ENCODE measurements around the gene ARFIP2. TPM values are rescaled to one million over a fixed set of nuclear protein-coding genes. Genes with fewer than 3 reads are reported as not detected.
A peak's percentile ranks its signal among the peaks of the same experiment; 100 is the strongest.

The ARFIP2 gene
- total RNA-seq, 3 donors from 2014 or later (not counting 1 experiment from before 2014, with no cell fraction given): 44.7 to 62.3 (median 51.4) TPM

- Histone ChIP-seq H3K27me3 (ENCODE audit: control insufficient read depth, insufficient read depth, low read length) (no peaks in the 10 kb centered on the region), H3K27ac (ENCODE audit: low read length) (no peak overlapping the region), H3K9me3 (ENCODE audit: control insufficient read depth, insufficient read depth, low read length) (no peaks in the 10 kb centered on the region), H3K4me1 (ENCODE audit: control insufficient read depth, insufficient read depth, low read length) (no peaks in the 10 kb centered on the region), H3K36me3 (ENCODE audit: control insufficient read depth, insufficient read depth, low read length) (peaks cover 37% of the 10 kb centered on the region), H3K4me3 (ENCODE audit: low read length) (no peak overlapping the region)
- Mint-ChIP-seq H3K4me1 (no peaks in the 10 kb centered on the region), H3K4me3 (no peak overlapping the region), H3K27me3 (ENCODE audit: low read depth in 2 of 2) (no peaks in the 10 kb centered on the region), H3K9me3 (no peaks in the 10 kb centered on the region), H3K36me3 (peaks cover 10% of the 10 kb centered on the region), H3K27ac (no peak overlapping the region)
- intact Hi-C loops (cut with micrococcal nuclease): no loop called here
- no peak for TF ChIP-seq CTCF (IDR thresholded peaks at IDR 0.05)
- DNase-seq: no peak
- no peak for ATAC-seq
- WGBS (ENCODE audit: insufficient coverage): 98% methylated on average over 5 of the region's 5 CpGs
Measured at GRCh38 chr11:6498544-6498943, 17.4 kb upstream of the ARFIP2 start.

GRCh38 chr11:6498121-6498520 lies 17.0 kb upstream of the ARFIP2 start:
- peaks cover 34% of the 10 kb centered on the region for H3K36me3 ChIP-seq (ENCODE audit: control insufficient read depth, insufficient read depth, low read length)
- DNase-seq: no peak
- H3K4me3 Mint-ChIP-seq: no peak overlapping the region
- no peaks in the 10 kb centered on the region for H3K9me3 ChIP-seq (ENCODE audit: control insufficient read depth, insufficient read depth, low read length)
- no peak overlapping the region for H3K27ac Mint-ChIP-seq
- H3K27me3 ChIP-seq (ENCODE audit: control insufficient read depth, insufficient read depth, low read length): no peaks in the 10 kb centered on the region
- TF ChIP-seq CTCF (IDR thresholded peaks at IDR 0.05): no peak
- intact Hi-C loops (cut with micrococcal nuclease): no loop called here
- no peak overlapping the region for H3K4me3 ChIP-seq (ENCODE audit: low read length)
- H3K9me3 Mint-ChIP-seq: no peaks in the 10 kb centered on the region
- no peak overlapping the region for H3K27ac ChIP-seq (ENCODE audit: low read length)
- H3K4me1 Mint-ChIP-seq: peaks cover 0 to 4% of the 10 kb centered on the region in 2 donors
- 79% methylated on average over 6 of the region's 7 CpGs for WGBS (ENCODE audit: insufficient coverage)
- H3K36me3 Mint-ChIP-seq: peaks cover 5% of the 10 kb centered on the region
- H3K27me3 Mint-ChIP-seq (ENCODE audit: low read depth in 2 of 2): no peaks in the 10 kb centered on the region
- ATAC-seq: no peak
- no peaks in the 10 kb centered on the region for H3K4me1 ChIP-seq (ENCODE audit: control insufficient read depth, insufficient read depth, low read length)

GRCh38 chr11:6497069-6497839 lies 16.1 kb upstream of the ARFIP2 start, which contains the start of gene DNHD1:
DNHD1 (plus strand) TSS chr11:6497280; CDS start chr11:6498216, 936 bp downstream.
- WGBS (ENCODE audit: insufficient coverage): 92% methylated on average over 32 of the region's 33 CpGs
- Histone ChIP-seq H3K27me3 (ENCODE audit: control insufficient read depth, insufficient read depth, low read length) (no peaks in the 10 kb centered on the region), H3K4me1 (ENCODE audit: control insufficient read depth, insufficient read depth, low read length) (no peaks in the 10 kb centered on the region), H3K9me3 (ENCODE audit: control insufficient read depth, insufficient read depth, low read length) (no peaks in the 10 kb centered on the region), H3K4me3 (ENCODE audit: low read length) (no peak within 1 kb of the TSS), H3K27ac (ENCODE audit: low read length) (no peak within 1 kb of the TSS), H3K36me3 (ENCODE audit: control insufficient read depth, insufficient read depth, low read length) (peaks cover 34% of the 10 kb centered on the region)
- H3K27ac Mint-ChIP-seq: peak within 1 kb of the TSS in 1 of 2 donors; percentile 21
- intact Hi-C loops (cut with micrococcal nuclease): no loop called here
- DNase-seq (no peak), ATAC-seq (no peak)
- H3K9me3 Mint-ChIP-seq: no peaks in the 10 kb centered on the region
- no peaks in the 10 kb centered on the region for H3K27me3 Mint-ChIP-seq (ENCODE audit: low read depth in 2 of 2)
- TF ChIP-seq CTCF (IDR thresholded peaks at IDR 0.05): no peak
- H3K4me1 Mint-ChIP-seq: peaks cover 0 to 7% of the 10 kb centered on the region in 2 donors
- no peaks in the 10 kb centered on the region for H3K36me3 Mint-ChIP-seq
- no peak within 1 kb of the TSS for H3K4me3 Mint-ChIP-seq
